Measurements from ENCODE around the gene POLD1.

The POLD1 gene

DNA sequence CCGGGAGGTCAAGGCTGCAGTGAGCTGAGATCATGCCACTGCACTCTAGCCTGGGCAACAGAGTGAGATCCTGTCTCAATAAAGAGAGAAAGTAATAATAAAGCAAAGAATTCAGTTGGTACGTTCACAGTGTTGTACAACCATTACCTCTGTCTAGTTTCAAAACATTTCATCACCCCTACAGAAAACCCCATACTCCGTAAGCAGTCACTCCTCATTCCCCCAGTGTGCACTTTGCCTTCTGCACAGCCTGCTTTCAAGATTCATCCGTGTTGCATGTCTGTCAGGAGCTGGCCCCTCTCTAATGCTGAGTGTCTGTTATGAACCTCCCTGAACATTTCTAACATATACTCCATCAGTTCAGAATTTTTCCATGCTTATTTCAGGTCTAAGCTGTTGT lies 9.4 kb downstream of the POLD1 start:
- Mint-ChIP-seq H3K9me3 (no peaks in the 10 kb centered on the region), H3K4me3 (no peak overlapping the region), H3K36me3 (ENCODE audit: low read depth) (peaks cover 73% of the 10 kb centered on the region), H3K27me3 (no peaks in the 10 kb centered on the region), H3K4me1 (ENCODE audit: low read depth) (peaks cover 2% of the 10 kb centered on the region), H3K27ac (no peak overlapping the region)
- DNase-seq = no peak

GRCh38 chr19:50394017-50394416 lies 9.9 kb downstream of the POLD1 start:
- Mint-ChIP-seq H3K27me3 (no peaks in the 10 kb centered on the region), H3K9me3 (no peaks in the 10 kb centered on the region), H3K36me3 (ENCODE audit: low read depth) (peaks cover 73% of the 10 kb centered on the region), H3K4me1 (ENCODE audit: low read depth) (peaks cover 1% of the 10 kb centered on the region), H3K27ac (no peak overlapping the region), H3K4me3 (no peak overlapping the region)
- DNase-seq = no peak

DNA sequence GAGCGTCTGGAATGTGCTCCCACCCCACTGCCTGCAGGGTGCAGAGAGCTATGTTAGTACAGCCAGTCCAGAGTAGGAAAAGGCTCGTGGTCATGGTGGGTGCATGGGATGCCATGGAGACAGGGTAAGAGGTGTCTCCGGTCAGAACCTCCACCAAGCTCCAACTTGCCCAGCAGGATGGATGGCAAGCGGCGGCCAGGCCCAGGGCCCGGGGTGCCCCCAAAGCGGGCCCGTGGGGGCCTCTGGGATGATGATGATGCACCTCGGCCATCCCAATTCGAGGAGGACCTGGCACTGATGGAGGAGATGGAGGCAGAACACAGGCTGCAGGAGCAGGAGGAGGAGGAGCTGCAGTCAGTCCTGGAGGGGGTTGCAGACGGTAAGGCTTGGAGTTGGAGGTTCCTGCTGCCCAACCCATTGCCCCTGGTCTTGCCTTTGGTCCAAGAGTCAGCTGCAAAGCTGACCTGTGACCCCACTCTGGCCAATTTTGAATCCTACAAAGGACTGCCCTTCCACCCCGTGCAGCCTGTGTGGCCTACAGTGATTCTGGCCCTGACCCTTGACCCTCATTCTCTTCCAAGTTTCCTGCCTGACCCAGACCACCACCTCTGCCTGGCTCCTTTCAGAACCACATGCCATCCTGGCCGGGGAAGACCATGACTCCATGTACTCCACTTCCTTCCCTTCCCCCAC lies 14.7 kb downstream of the POLD1 start:
- no peak for DNase-seq
- Mint-ChIP-seq H3K36me3 (ENCODE audit: low read depth) (peaks cover 64% of the 10 kb centered on the region), H3K4me3 (no peak overlapping the region), H3K4me1 (ENCODE audit: low read depth) (no peaks in the 10 kb centered on the region), H3K27ac (no peak overlapping the region), H3K9me3 (no peaks in the 10 kb centered on the region), H3K27me3 (no peaks in the 10 kb centered on the region)

DNA sequence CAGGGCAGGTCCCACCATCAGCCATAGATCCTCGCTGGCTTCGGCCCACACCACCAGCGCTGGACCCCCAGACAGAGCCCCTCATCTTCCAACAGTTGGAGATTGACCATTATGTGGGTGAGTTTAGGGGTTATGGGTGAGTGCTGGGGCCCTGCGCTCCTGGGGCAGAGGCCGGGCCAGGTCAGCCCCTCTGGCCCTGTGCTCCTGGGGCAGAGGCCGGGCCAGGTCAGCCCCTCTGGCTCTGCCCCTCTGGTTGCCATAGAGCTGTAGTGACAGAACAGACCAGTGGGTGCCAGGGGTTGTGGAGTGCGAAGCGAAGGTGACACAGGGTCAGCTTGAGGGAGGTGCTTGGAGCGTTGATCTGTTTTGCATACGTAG lies 15.2 kb downstream of the POLD1 start:
- peaks cover 65% of the 10 kb centered on the region for H3K36me3 Mint-ChIP-seq (ENCODE audit: low read depth)
- H3K4me1 Mint-ChIP-seq (ENCODE audit: low read depth) = no peaks in the 10 kb centered on the region
- no peak overlapping the region for H3K4me3 Mint-ChIP-seq
- no peak overlapping the region for H3K27ac Mint-ChIP-seq
- no peaks in the 10 kb centered on the region for H3K27me3 Mint-ChIP-seq
- no peaks in the 10 kb centered on the region for H3K9me3 Mint-ChIP-seq
- no peak for DNase-seq

GRCh38 chr19:50401605-50402450 lies 17.7 kb downstream of the POLD1 start:
- Mint-ChIP-seq H3K36me3 (ENCODE audit: low read depth) (peaks cover 80% of the 10 kb centered on the region), H3K27me3 (no peaks in the 10 kb centered on the region), H3K27ac (no peak overlapping the region), H3K4me1 (ENCODE audit: low read depth) (no peaks in the 10 kb centered on the region), H3K9me3 (no peaks in the 10 kb centered on the region), H3K4me3 (no peak overlapping the region)
- DNase-seq = no peak

DNA sequence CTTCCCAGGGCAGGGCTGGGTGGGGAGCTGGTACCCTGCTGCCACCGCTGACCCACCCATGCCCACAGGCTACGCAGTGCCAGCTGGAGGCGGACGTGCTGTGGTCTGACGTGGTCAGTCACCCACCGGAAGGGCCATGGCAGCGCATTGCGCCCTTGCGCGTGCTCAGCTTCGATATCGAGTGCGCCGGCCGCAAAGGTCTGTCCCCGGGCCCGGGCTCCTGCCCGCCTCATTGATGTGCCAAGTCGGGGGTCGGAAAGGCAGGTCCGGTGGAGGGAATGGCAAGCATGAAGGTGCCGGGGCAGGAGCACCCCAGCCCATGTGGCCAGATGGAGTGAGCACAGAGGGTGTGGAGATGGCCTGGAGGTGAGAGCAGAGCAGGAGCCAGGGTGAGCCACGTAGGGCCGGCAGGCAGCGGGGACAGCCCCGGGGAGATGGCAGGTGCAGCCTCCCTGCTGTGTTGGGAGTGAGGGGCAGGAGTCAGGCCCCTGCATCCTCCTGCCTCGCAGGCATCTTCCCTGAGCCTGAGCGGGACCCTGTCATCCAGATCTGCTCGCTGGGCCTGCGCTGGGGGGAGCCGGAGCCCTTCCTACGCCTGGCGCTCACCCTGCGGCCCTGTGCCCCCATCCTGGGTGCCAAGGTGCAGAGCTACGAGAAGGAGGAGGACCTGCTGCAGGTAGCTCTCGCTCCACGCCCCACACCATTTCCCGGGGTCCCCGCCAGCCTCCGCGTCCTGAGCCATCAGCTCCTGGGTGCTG lies 18.6 kb downstream of the POLD1 start:
- H3K36me3 Mint-ChIP-seq (ENCODE audit: low read depth) = peaks cover 83% of the 10 kb centered on the region
- no peak overlapping the region for H3K27ac Mint-ChIP-seq
- H3K4me1 Mint-ChIP-seq (ENCODE audit: low read depth) = no peaks in the 10 kb centered on the region
- H3K9me3 Mint-ChIP-seq = no peaks in the 10 kb centered on the region
- H3K27me3 Mint-ChIP-seq = no peaks in the 10 kb centered on the region
- no peak for DNase-seq
- H3K4me3 Mint-ChIP-seq = no peak overlapping the region

DNA sequence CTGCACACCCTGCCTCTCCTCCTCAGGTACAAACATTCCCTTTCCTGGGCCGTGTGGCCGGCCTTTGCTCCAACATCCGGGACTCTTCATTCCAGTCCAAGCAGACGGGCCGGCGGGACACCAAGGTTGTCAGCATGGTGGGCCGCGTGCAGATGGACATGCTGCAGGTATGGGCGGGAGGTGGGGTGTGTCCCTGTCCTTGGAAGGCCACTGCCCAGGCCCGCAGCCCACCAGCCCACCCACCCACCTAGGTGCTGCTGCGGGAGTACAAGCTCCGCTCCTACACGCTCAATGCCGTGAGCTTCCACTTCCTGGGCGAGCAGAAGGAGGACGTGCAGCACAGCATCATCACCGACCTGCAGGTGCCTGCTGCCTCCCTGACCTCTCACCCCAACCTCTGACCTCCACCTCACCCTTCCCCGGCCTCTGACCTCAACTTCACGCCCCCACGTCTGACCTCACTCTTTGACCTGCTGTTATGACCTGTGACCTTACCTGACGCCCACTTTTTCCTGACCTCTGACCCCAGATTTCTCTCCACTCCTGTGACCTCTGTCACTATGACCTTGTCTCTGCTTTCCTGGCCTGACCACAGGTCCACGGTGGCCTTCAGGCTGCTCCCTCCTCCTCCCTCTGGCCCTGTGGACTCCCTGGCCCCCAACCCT lies 22.1 kb downstream of the POLD1 start:
- Mint-ChIP-seq H3K36me3 (ENCODE audit: low read depth) (peaks cover 89% of the 10 kb centered on the region), H3K4me1 (ENCODE audit: low read depth) (no peaks in the 10 kb centered on the region), H3K9me3 (no peaks in the 10 kb centered on the region), H3K27me3 (no peaks in the 10 kb centered on the region), H3K4me3 (no peak overlapping the region), H3K27ac (no peak overlapping the region)
- DNase-seq = no peak

- no peak for DNase-seq
- no peak overlapping the region for H3K4me3 Mint-ChIP-seq
- no peaks in the 10 kb centered on the region for H3K4me1 Mint-ChIP-seq (ENCODE audit: low read depth)
- peaks cover 88% of the 10 kb centered on the region for H3K36me3 Mint-ChIP-seq (ENCODE audit: low read depth)
- H3K9me3 Mint-ChIP-seq = no peaks in the 10 kb centered on the region
- H3K27me3 Mint-ChIP-seq = no peaks in the 10 kb centered on the region
- no peak overlapping the region for H3K27ac Mint-ChIP-seq
Observed at GRCh38 chr19:50406829-50407228, 22.7 kb downstream of the POLD1 start.

GRCh38 chr19:50409347-50409746 lies 25.2 kb downstream of the POLD1 start:
- Mint-ChIP-seq H3K27ac (no peak overlapping the region), H3K27me3 (no peaks in the 10 kb centered on the region), H3K9me3 (no peaks in the 10 kb centered on the region), H3K4me1 (ENCODE audit: low read depth) (peaks cover 2% of the 10 kb centered on the region), H3K4me3 (no peak overlapping the region), H3K36me3 (ENCODE audit: low read depth) (peaks cover 88% of the 10 kb centered on the region)
- no peak for DNase-seq

DNA sequence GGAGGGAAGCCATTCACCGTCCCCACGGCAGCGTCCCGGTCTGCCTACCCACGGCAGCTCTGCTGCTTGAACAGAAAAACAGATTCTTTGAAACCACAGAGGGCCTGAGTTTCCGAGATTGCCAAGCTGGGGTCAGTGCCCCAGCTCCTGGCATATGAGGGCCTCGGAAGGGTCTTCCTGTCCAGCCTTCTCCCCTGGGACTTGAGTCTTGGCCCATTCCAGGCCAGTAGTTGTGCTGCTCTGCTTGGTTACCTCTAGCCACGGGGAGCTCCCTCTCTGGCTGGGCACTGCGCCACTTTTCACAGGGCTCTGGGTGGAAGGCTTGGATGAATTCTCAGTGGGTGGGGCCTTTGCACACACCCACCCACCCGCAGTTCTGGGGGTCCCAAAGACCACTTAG lies 26.0 kb downstream of the POLD1 start:
- Mint-ChIP-seq H3K4me3 (no peak overlapping the region), H3K36me3 (ENCODE audit: low read depth) (peaks cover 88% of the 10 kb centered on the region), H3K27me3 (no peaks in the 10 kb centered on the region), H3K9me3 (no peaks in the 10 kb centered on the region), H3K4me1 (ENCODE audit: low read depth) (peaks cover 6% of the 10 kb centered on the region), H3K27ac (no peak overlapping the region)
- DNase-seq = no peak

DNA sequence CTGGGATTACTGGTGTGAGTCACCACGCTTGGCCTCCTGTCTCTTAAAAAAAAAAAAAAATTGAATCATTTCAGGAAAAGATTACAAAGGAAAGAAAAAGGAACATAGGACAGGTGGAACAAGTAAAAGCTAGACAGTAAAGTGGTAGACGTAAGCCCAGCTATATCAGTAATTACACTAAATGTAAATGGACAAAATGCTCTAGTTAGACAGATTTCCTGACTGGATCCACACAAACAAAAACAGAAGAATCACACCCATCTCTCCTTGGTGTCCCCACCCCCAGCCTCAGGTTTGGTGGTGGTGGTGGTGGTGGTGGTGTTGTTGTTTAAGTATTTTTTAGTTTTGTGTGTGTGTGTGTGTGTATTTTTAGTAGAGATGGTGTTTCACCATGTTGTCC lies 28.3 kb downstream of the POLD1 start:
- peak overlapping the region; percentile 22 for H3K27ac Mint-ChIP-seq

GRCh38 chr19:50413096-50413495 lies 28.9 kb downstream of the POLD1 start:
- no peaks in the 10 kb centered on the region for H3K27me3 Mint-ChIP-seq
- H3K9me3 Mint-ChIP-seq = no peaks in the 10 kb centered on the region
- DNase-seq = no peak
- no peak overlapping the region for H3K4me3 Mint-ChIP-seq
- H3K4me1 Mint-ChIP-seq (ENCODE audit: low read depth) = peaks cover 6% of the 10 kb centered on the region
- H3K27ac Mint-ChIP-seq = no peak overlapping the region
- peaks cover 75% of the 10 kb centered on the region for H3K36me3 Mint-ChIP-seq (ENCODE audit: low read depth)

More for the DNA sequence above, 28.3 kb downstream of the POLD1 start:
- Mint-ChIP-seq H3K4me1 (ENCODE audit: low read depth) (peaks cover 6% of the 10 kb centered on the region), H3K9me3 (no peaks in the 10 kb centered on the region), H3K4me3 (no peak overlapping the region), H3K36me3 (ENCODE audit: low read depth) (peaks cover 74% of the 10 kb centered on the region), H3K27me3 (no peaks in the 10 kb centered on the region)
- DNase-seq = no peak

GRCh38 chr19:50413531-50413930 lies 29.4 kb downstream of the POLD1 start:
- Mint-ChIP-seq H3K27ac (no peak overlapping the region), H3K4me3 (no peak overlapping the region), H3K9me3 (no peaks in the 10 kb centered on the region), H3K36me3 (ENCODE audit: low read depth) (peaks cover 76% of the 10 kb centered on the region), H3K27me3 (peaks cover 3% of the 10 kb centered on the region), H3K4me1 (ENCODE audit: low read depth) (peaks cover 6% of the 10 kb centered on the region)
- no peak for DNase-seq

DNA sequence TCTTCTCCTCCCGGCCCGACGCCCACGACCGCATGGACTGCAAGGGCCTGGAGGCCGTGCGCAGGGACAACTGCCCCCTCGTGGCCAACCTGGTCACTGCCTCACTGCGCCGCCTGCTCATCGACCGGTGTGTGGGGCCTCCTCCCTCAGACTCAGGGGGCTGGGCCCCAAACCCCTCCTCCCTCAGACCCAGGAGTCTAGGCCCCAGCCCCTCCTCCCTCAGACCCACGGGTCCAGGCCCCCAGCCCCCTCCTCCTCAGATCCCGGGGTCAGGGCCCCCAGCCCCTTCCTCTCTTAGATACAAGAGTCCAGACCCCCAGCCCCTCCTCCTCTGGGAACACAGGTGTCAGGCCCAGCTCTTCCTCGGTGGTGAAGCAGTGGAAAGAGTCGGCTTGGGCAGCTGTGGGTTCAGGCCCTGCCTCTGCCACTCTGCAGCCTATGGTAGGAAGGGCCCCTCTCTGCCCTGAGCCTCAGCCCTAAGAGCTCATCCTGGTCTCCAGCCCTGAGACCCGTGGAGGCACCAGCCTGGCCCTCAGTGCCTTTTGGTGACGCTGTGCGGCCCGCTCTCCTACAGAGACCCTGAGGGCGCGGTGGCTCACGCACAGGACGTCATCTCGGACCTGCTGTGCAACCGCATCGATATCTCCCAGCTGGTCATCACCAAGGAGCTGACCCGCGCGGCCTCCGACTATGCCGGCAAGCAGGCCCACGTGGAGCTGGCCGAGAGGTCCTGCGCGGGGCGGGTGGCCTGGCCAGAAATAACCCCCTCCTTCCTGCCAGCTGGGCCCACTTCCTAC lies 30.9 kb downstream of the POLD1 start:
- Mint-ChIP-seq H3K27me3 (peaks cover 15% of the 10 kb centered on the region), H3K36me3 (ENCODE audit: low read depth) (peaks cover 61% of the 10 kb centered on the region), H3K9me3 (no peaks in the 10 kb centered on the region), H3K4me3 (no peak overlapping the region), H3K27ac (peak overlapping the region; percentile 26), H3K4me1 (ENCODE audit: low read depth) (peaks cover 15% of the 10 kb centered on the region)
- peak; percentile 87 for DNase-seq

All from activated T-cell treated with anti-CD3 and anti-CD28 coated beads, Interleukin-2, amount 50 U/mL, for 24 hours (primary cell).